ENCODE results near the gene GSTK1.

- TF ChIP-seq CTCF (IDR thresholded peaks at IDR 0.05) (no peak), POLR2A (IDR thresholded peaks at IDR 0.05) (no peak)
Observed at GRCh38 chr7:143269251-143269650, 6.0 kb downstream of the GSTK1 start.

All from heart left ventricle (tissue), 13 donors.